ENCODE results near the gene MYG1. TPM values are rescaled to one million over a fixed set of nuclear protein-coding genes. Genes with fewer than 3 reads are reported as not detected.

Gene MYG1
- total and polyA plus RNA-seq, 2 of the 4 experiments (the other 2 are of a cell fraction) = 49.8 to 63.7 TPM

DNA sequence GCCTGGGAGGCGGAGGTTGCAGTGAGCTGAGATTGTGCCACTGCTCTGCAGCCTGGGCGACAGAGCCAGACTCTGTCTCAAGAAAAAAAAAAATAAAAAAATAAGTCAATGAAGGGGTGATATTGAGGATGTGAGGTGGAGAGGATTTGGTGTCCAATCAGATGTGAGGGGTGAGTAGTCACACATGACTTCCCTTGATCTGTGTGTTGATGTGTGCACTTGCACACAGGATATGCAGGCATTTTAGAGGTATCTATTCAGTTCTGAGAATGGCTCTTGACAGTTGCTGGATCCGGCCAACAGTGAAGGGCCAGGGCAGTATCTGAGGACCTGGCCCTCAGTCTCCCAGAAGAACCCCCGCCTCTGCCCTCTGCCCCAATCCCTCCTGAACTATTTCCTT, 44.5 kb downstream of the MYG1 start:
- 95% methylated on average over 4 of the region's 4 CpGs; no CpG with 5 or more reads in 1 of the 2 experiments for WGBS, 2 experiments (ENCODE audit: extremely low coverage in 2 of 2, insufficient read length in 1 of 2)
- CTCF ChIA-PET = interaction anchor here (0.8 to 2.1 kb wide), 5 partner anchors 19 to 130 kb away, joined by 3 to 14 read pairs (median 5); partner anchors contain the start of gene AAAS
- 0 out of 2 replicates have a peak overlapping the region, but pooled peaks have one; percentile 27 for H2AK5ac ChIP-seq (ENCODE audit: low read depth, low read length)
- intact Hi-C loops (cut with micrococcal nuclease) (no loop called here), dilution Hi-C loops (cut with HindIII; ENCODE audit: low sequenced_read_pairs, unreplicated experiment) (no loop called here), in situ Hi-C loops (cut with MboI; ENCODE audit: low sequenced_read_pairs) (no loop called here)
- no peak overlapping the region for H2BK120ac ChIP-seq (ENCODE audit: low read depth, low read length)
- no peak overlapping the region for H3K4me3 ChIP-seq (ENCODE audit: insufficient read depth, low read depth, low read length)
- no peak overlapping the region for H3K56ac ChIP-seq (ENCODE audit: extremely low read depth, insufficient read depth, low read length)
- H2BK15ac ChIP-seq (ENCODE audit: low read depth, low read length) = no peak overlapping the region
- DNase-seq (no peak), ATAC-seq (ENCODE audit: low read depth) (no peak)
- no peaks in the 10 kb centered on the region for H3K79me1 ChIP-seq (ENCODE audit: low read depth in 1 of 2, low read length in 2 of 2)
- H4K5ac ChIP-seq (ENCODE audit: low read depth, low read length) = no peak overlapping the region; the same call in 1 of the 2 replicates
- H3K9me3 ChIP-seq (ENCODE audit: control insufficient read depth, insufficient read depth, low read length) = no peaks in the 10 kb centered on the region
- H2AFZ ChIP-seq (replicated peaks; ENCODE audit: low read length, poor library complexity) = peak overlapping the region; percentile 94
- TF ChIP-seq NFE2L2 (IDR thresholded peaks at IDR 0.05; ENCODE audit: low read depth, low read length) (no peak), CTCF (conservative IDR thresholded peaks at IDR 0.05; ENCODE audit: low read depth, low read length) (no peak), RCOR1 (IDR thresholded peaks at IDR 0.05; ENCODE audit: insufficient replicate concordance, low read length) (no peak), FOS (IDR thresholded peaks at IDR 0.05; ENCODE audit: low read depth, low read length) (no peak), MXI1 (IDR thresholded peaks at IDR 0.05; ENCODE audit: borderline replicate concordance, low read depth, low read length) (no peak), ELK1 (IDR thresholded peaks at IDR 0.05; ENCODE audit: borderline replicate concordance, low read depth, low read length) (no peak), MAFK (IDR thresholded peaks at IDR 0.05; ENCODE audit: low read depth, low read length) (no peak), BHLHE40 (IDR thresholded peaks at IDR 0.05; ENCODE audit: low read depth, low read length) (no peak), CHD1 (IDR thresholded peaks at IDR 0.05; ENCODE audit: low read depth, low read length) (no peak), MAZ (IDR thresholded peaks at IDR 0.05; ENCODE audit: borderline replicate concordance, low read depth, low read length) (no peak), USF2 (IDR thresholded peaks at IDR 0.05; ENCODE audit: low read depth, low read length) (no peak), RAD21 (IDR thresholded peaks at IDR 0.05; ENCODE audit: low read length) (no peak), POLR2A (IDR thresholded peaks at IDR 0.05; ENCODE audit: low read depth, low read length) (no peak), CEBPB (IDR thresholded peaks at IDR 0.05; ENCODE audit: low read depth, low read length) (no peak), RFX5 (IDR thresholded peaks at IDR 0.05; ENCODE audit: low read depth, low read length) (no peak), SMC3 (IDR thresholded peaks at IDR 0.05; ENCODE audit: low read depth, low read length) (no peak)
- BruUV-seq (replicated peaks) = no TSS peak
- peaks cover 9% of the 10 kb centered on the region; the same call in 1 of the 2 replicates for H3K9me1 ChIP-seq (ENCODE audit: insufficient read depth, low read length)
- peak overlapping the region; percentile 61; the same call in 1 of the 2 replicates for H3K23ac ChIP-seq (ENCODE audit: low read depth, low read length)
- no peak overlapping the region for H3K18ac ChIP-seq (ENCODE audit: low read depth, low read length)
- no peak overlapping the region for H2BK5ac ChIP-seq (ENCODE audit: low read depth, low read length, poor library complexity, severe bottlenecking)
- H4K91ac ChIP-seq (ENCODE audit: insufficient read depth, low read depth, low read length) = no peak overlapping the region
- no peak overlapping the region for H3K9ac ChIP-seq (ENCODE audit: low read depth, low read length)
- no peak overlapping the region for H3K27ac ChIP-seq (ENCODE audit: insufficient read depth, low read length)
- H4K20me1 ChIP-seq (ENCODE audit: insufficient read depth, low read length) = no peaks in the 10 kb centered on the region
- no peak overlapping the region for H3K14ac ChIP-seq (replicated peaks; ENCODE audit: low read depth, low read length)
- H3K4ac ChIP-seq (ENCODE audit: low read depth, low read length) = no peak overlapping the region
- no peaks in the 10 kb centered on the region for H3K36me3 ChIP-seq (ENCODE audit: control insufficient read depth, insufficient read depth, low read length)
- no peak overlapping the region for H2AK9ac ChIP-seq (replicated peaks; ENCODE audit: low read depth, low read length, poor library complexity)
- H2BK20ac ChIP-seq (ENCODE audit: low read depth, low read length) = no peak overlapping the region
- no peak overlapping the region; the same call in 1 of the 2 replicates for H3K4me2 ChIP-seq (ENCODE audit: low read depth, low read length)
- H3K4me1 ChIP-seq (ENCODE audit: control insufficient read depth, insufficient read depth, low read length) = peaks cover 7% of the 10 kb centered on the region; the same call in 1 of the 2 replicates
- H3K27me3 ChIP-seq (ENCODE audit: control insufficient read depth, insufficient read depth, low read length) = peaks cover 18% of the 10 kb centered on the region
- peak overlapping the region in 1 of 2 experiments; percentile 33; a peak in 1 of 4 replicates for H4K8ac ChIP-seq (ENCODE audit: low read depth in 2 of 2, low read length in 2 of 2)
- POLR2A ChIA-PET (ENCODE audit: unreplicated experiment) = no interaction called here

Data from IMR-90 (cell line).